CD14-positive monocyte (primary cell): ENCODE data around the gene SP6. TPM values are rescaled to one million over a fixed set of nuclear protein-coding genes. Genes with fewer than 3 reads are reported as not detected.

Experiments
- DNase-seq, 3 donors: peaks; one replicate each; pipeline ENCODE4 v3.0.0-alpha.2; 2011 to 2022
- H2AFZ ChIP-seq: 2 replicates; pipeline ENCODE4 v1.6.0; 2012; ENCODE audit warnings: mild to moderate bottlenecking, low read depth, low read length, inconsistent platforms; ENCODE audit not compliant: insufficient read depth, poor library complexity, severe bottlenecking
- H3K27ac ChIP-seq, 2 donors: 1 replicate in 1 of 2; 2 replicates in 1 of 2; pipeline ENCODE4 v1.5.1; 2012 to 2013; ENCODE audit warnings: low read length in 2 of 2, control low read depth in 1 of 2, inconsistent platforms in 1 of 2, low read depth in 1 of 2, mild to moderate bottlenecking in 1 of 2
- H3K27me3 ChIP-seq, 2 donors: one replicate each; pipeline versions ENCODE4 v1.6.0 to v1.6.1; 2011 to 2013; ENCODE audit warnings: low read length in 2 of 2; ENCODE audit not compliant: control insufficient read depth in 2 of 2, insufficient read depth in 2 of 2
- H3K36me3 ChIP-seq, 2 donors: replicated peaks in 1 of 2; 1 replicate in 1 of 2; 2 replicates in 1 of 2; pipeline versions ENCODE4 v1.5.1 to v1.6.1; 2012 to 2013; ENCODE audit warnings: low read length in 2 of 2, control low read depth in 1 of 2, inconsistent platforms in 1 of 2, mild to moderate bottlenecking in 1 of 2; ENCODE audit not compliant: insufficient read depth in 2 of 2, control insufficient read depth in 1 of 2
- H3K4me1 ChIP-seq, 2 donors: 1 replicate in 1 of 2; 2 replicates in 1 of 2; pipeline versions ENCODE4 v1.5.1 to v1.6.1; 2012 to 2013; ENCODE audit warnings: low read length in 2 of 2, control low read depth in 1 of 2, inconsistent platforms in 1 of 2, mild to moderate bottlenecking in 1 of 2, moderate library complexity in 1 of 2; ENCODE audit not compliant: insufficient read depth in 2 of 2, control insufficient read depth in 1 of 2
- H3K4me2 ChIP-seq: replicated peaks from 2 replicates; pipeline ENCODE3; 2012; ENCODE audit warnings: low read length, moderate library complexity, mild to moderate bottlenecking; ENCODE audit not compliant: poor library complexity, severe bottlenecking; ENCODE audit errors: extremely low read depth
- H3K4me3 ChIP-seq, 3 experiments: fragments of 200-600 bp in 1 of 3; sonication (generic) in 1 of 3; replicated peaks in 1 of 3; 1 replicate in 2 of 3; 2 replicates in 1 of 3; pipeline ENCODE4 v1.5.1; 2011 to 2013; ENCODE audit warnings: low read length in 3 of 3, mild to moderate bottlenecking in 3 of 3, control low read depth in 2 of 3, low read depth in 2 of 3, inconsistent platforms in 1 of 3, moderate library complexity in 1 of 3
- H3K79me2 ChIP-seq: 2 replicates; pipeline ENCODE4 v1.6.0; 2012; ENCODE audit warnings: mild to moderate bottlenecking, control low read depth, inconsistent platforms, low read length, moderate library complexity; ENCODE audit not compliant: insufficient read depth
- H3K9ac ChIP-seq: 2 replicates; pipeline ENCODE4 v1.6.0; 2017; ENCODE audit warnings: low read length, mild to moderate bottlenecking; ENCODE audit not compliant: insufficient read depth, poor library complexity, severe bottlenecking
- H3K9me3 ChIP-seq, 2 donors: replicated peaks in 1 of 2; 1 replicate in 1 of 2; 2 replicates in 1 of 2; pipeline versions ENCODE4 v1.5.1 to v1.6.1; 2012 to 2013; ENCODE audit warnings: low read length in 2 of 2, control low read depth in 1 of 2; ENCODE audit not compliant: control insufficient read depth in 1 of 2, insufficient read depth in 1 of 2
- H4K20me1 ChIP-seq: 2 replicates; pipeline ENCODE4 v1.6.0; 2012; ENCODE audit warnings: mild to moderate bottlenecking, low read length, control low read depth, moderate library complexity; ENCODE audit not compliant: insufficient read depth
- H3K27ac Mint-ChIP-seq, 7 donors: one replicate each; pipeline ENCODE4 v1.8.0; 2020; ENCODE audit warnings: mild to moderate bottlenecking in 7 of 7, mixed read lengths in 7 of 7, moderate library complexity in 6 of 7, inconsistent platforms in 2 of 7
- H3K27me3 Mint-ChIP-seq, 3 donors: one replicate each; pipeline ENCODE4 v1.8.0; 2021 to 2022; ENCODE audit warnings: low read depth in 3 of 3, mild to moderate bottlenecking in 3 of 3, mixed read lengths in 3 of 3, moderate library complexity in 3 of 3, inconsistent platforms in 1 of 3
- H3K36me3 Mint-ChIP-seq, 2 donors: one replicate each; pipeline ENCODE4 v1.8.0; 2020; ENCODE audit warnings: mixed read lengths in 2 of 2, inconsistent platforms in 1 of 2, mild to moderate bottlenecking in 1 of 2
- H3K4me1 Mint-ChIP-seq: one replicate; pipeline ENCODE4 v1.8.0; 2020; ENCODE audit warnings: mild to moderate bottlenecking, mixed read lengths
- H3K4me3 Mint-ChIP-seq, 2 donors: one replicate each; pipeline ENCODE4 v1.8.0; 2020; ENCODE audit warnings: mild to moderate bottlenecking in 2 of 2, mixed read lengths in 2 of 2, moderate library complexity in 1 of 2
- H3K9me3 Mint-ChIP-seq, 7 donors: one replicate each; pipeline ENCODE4 v1.8.0; 2020 to 2022; ENCODE audit warnings: mixed read lengths in 7 of 7, mild to moderate bottlenecking in 6 of 7, moderate library complexity in 6 of 7, inconsistent platforms in 2 of 7
- CTCF ChIP-seq: fragments of 200-600 bp; IDR thresholded peaks from one replicate; pipeline ENCODE4 v1.8.0; 2022; ENCODE audit warnings: antibody characterized with exemption, mild to moderate bottlenecking
- WGBS: methylation state at CpG from one replicate; pipeline ENCODE4 v1.1.5; 2013; ENCODE audit warnings: missing lambda C conversion rate; ENCODE audit not compliant: insufficient coverage; 5-methylcytosine and 5-hydroxymethylcytosine counted together
- intact Hi-C, 2 donors: fragments of 100-400 bp; cut with micrococcal nuclease; formaldehyde crosslinking; loops; one replicate each; pipeline versions ENCODE4 v1.15.0 to v1.15.1; 2023
- polyA plus RNA-seq, 3 donors: library from polyadenylated mRNA; depleted of rRNA in 1 of 3; unstranded in 2 of 3; stranded (reverse) in 1 of 3; fragments of 300-500 nt in 2 of 3; fragments of >200 nt in 1 of 3; fragmentation: Illumina TruSeq in 2 of 3; gene quantifications; 1 replicate in 2 of 3; 2 replicates in 1 of 3; pipeline ENCODE4 v1.2.3, GENCODE V29; 2012 to 2021

The SP6 gene
- polyA plus RNA-seq, 3 donors, result 0.06 TPM; not detected in 2

DNA sequence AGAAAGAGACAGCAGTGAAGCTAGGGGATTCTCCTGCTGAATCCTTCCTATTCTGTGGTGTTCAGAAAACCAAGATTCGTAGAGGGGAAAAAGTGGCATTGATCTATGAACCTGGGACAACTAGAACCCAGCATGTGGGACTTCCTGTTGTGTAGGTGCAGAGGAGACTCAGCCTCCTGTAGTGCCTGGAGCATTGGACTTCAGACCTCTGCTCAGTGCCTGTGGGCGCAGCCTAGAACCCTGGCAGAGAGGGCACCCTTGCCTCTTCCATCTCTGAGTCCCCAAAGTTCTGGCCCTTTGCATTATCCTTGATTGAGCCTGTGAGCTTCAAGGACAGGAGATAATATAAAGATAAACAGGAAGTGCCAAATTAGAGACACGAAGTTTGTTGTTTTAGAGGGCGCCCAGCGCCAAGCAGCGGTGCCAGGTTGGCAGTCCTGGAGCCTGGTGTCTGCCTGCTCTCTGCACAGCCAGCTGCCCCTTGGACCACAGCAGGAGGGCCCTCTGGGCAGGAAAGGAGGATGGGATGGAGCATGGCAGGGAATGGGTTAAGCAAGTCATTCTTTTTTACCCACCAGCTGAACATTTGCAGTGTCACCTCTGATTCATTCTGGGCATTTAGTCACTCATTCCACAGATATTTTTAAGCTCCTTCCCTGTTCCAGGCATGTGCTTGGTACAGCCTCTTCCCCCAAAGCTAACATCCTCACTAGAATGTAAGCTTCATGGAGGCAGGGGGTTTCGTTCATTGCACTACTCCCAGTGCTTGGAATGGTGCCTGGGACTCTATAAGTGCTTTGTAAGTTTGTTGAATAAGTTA lies 11.9 kb upstream of the SP6 start:
- H3K4me3 ChIP-seq, result no peak overlapping the region
- 76% methylated on average over 6 of the region's 7 CpGs for WGBS
- H3K36me3 ChIP-seq, result no peaks in the 10 kb centered on the region
- H3K79me2 ChIP-seq, result no peaks in the 10 kb centered on the region
- H2AFZ ChIP-seq, result peak overlapping the region; percentile 51
- no peaks in the 10 kb centered on the region for H3K36me3 Mint-ChIP-seq
- no peak for TF ChIP-seq CTCF
- intact Hi-C loops, result no loop called here
- no peaks in the 10 kb centered on the region for H3K9me3 ChIP-seq
- no peaks in the 10 kb centered on the region for H3K27me3 ChIP-seq
- H3K4me1 ChIP-seq, result no peaks in the 10 kb centered on the region
- no peak overlapping the region for H3K27ac ChIP-seq
- peaks cover 13 to 24% (median 15%) of the 10 kb centered on the region in 3 donors for H3K27me3 Mint-ChIP-seq
- peaks cover 12% of the 10 kb centered on the region for H3K4me1 Mint-ChIP-seq
- H4K20me1 ChIP-seq, result no peaks in the 10 kb centered on the region
- no peak overlapping the region for H3K4me3 Mint-ChIP-seq
- H3K27ac Mint-ChIP-seq, result peak overlapping the region in 1 of 7 donors; percentile 19
- no peak for DNase-seq
- no peak overlapping the region for H3K9ac ChIP-seq
- H3K9me3 Mint-ChIP-seq, result no peaks in the 10 kb centered on the region
- no peak overlapping the region for H3K4me2 ChIP-seq

DNA sequence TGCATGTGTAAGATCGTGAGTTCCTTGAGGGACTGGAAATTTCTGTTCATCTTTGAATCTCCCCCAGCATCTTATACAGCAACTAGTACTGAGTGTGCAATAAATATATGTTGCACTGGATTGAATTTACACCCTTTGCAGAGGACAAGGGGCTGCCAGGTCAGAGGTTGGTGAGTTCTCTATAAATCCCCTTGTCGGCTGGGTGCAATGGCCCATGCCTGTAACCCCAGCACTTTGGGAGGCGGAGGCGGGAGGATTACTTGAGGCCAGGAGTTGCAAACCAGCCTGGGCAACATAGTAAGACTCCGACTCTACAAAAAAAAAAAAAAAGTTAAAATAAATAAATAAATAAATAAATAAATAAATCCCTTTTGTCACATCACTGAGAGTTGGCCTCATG lies 9.4 kb upstream of the SP6 start:
- Histone ChIP-seq H4K20me1 (no peaks in the 10 kb centered on the region), H3K9ac (no peak overlapping the region), H2AFZ (no peak overlapping the region), H3K4me3 (no peak overlapping the region), H3K9me3 (no peaks in the 10 kb centered on the region), H3K4me2 (no peak overlapping the region), H3K27ac (no peak overlapping the region), H3K4me1 (no peaks in the 10 kb centered on the region), H3K27me3 (peaks cover 0 to 6% of the 10 kb centered on the region in 2 donors), H3K36me3 (no peaks in the 10 kb centered on the region), H3K79me2 (no peaks in the 10 kb centered on the region)
- no peak for DNase-seq
- peaks cover 14% of the 10 kb centered on the region for H3K4me1 Mint-ChIP-seq
- no peak overlapping the region for H3K4me3 Mint-ChIP-seq
- peaks cover 0 to under 1% (median 0%) of the 10 kb centered on the region in 7 donors for H3K9me3 Mint-ChIP-seq
- H3K27ac Mint-ChIP-seq, result no peak overlapping the region
- no peak for TF ChIP-seq CTCF
- intact Hi-C loops, result no loop called here
- H3K36me3 Mint-ChIP-seq, result no peaks in the 10 kb centered on the region
- WGBS, result no CpG with 5 or more reads among the region's 5 CpGs
- peaks cover 9 to 25% (median 15%) of the 10 kb centered on the region in 3 donors for H3K27me3 Mint-ChIP-seq
